ENCODE measurements around the gene NCK2. TPM values are rescaled to one million over a fixed set of nuclear protein-coding genes. Genes with fewer than 3 reads are reported as not detected.

Gene NCK2
- total and polyA plus RNA-seq, 9 of the 15 experiments (the other 6 are each of a cell fraction or from before 2014, with no cell fraction given) = 0.90 to 27.9 (median 15.9) TPM

DNA sequence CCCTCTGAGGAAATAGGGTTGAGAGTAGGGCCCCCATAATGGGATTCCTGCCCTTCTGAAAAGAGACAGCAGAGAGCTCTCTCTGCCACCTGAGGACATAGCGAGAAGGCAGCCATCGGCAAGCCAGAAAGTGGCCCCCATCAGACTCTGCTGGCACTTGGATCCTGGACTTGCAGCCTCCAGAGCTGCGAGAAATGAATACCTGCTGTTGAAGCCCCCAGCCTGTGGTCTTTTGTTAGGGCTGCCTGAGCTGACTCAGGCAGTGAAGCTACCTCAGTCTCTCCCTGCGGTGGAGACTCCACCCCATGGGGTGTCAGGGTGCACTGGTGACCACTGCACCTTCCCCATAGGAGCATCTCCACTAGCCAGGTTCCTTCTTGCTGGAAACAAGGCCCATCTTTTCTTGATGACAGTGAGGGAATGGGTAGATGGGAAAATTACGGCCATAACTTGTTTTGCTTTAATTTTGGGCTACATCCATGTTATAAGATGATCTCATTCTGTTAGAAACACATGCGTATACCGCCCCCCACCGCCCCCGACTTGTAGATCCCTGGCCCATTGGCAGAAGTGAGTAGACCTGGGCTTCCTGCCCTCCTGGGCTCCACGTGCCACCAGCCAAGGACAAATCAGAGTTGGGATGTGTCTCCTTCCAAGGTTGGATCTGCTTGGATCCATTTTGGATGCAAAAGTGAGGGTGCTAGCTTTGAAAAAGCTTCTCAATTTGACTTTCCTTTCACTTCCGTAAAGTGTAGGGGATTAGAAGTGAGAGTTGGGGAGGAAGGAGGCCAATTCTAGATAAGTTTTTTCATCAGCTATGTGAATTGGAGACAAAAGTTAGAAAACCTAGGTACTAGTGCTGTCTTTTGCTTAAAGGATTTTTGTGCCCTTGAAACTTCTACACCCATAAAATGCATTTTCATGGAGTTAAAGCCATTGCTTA, 42.9 kb downstream of the NCK2 start (continued):
- TF ChIP-seq, protein P1, sequence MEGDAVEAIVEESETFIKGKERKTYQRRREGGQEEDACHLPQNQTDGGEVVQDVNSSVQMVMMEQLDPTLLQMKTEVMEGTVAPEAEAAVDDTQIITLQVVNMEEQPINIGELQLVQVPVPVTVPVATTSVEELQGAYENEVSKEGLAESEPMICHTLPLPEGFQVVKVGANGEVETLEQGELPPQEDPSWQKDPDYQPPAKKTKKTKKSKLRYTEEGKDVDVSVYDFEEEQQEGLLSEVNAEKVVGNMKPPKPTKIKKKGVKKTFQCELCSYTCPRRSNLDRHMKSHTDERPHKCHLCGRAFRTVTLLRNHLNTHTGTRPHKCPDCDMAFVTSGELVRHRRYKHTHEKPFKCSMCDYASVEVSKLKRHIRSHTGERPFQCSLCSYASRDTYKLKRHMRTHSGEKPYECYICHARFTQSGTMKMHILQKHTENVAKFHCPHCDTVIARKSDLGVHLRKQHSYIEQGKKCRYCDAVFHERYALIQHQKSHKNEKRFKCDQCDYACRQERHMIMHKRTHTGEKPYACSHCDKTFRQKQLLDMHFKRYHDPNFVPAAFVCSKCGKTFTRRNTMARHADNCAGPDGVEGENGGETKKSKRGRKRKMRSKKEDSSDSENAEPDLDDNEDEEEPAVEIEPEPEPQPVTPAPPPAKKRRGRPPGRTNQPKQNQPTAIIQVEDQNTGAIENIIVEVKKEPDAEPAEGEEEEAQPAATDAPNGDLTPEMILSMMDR (IDR thresholded peaks at IDR 0.05 in 2 of 3, conservative IDR thresholded peaks at IDR 0.05 in 1 of 3; ENCODE audit: insufficient read depth in 2 of 3, low read depth in 1 of 3, low read length in 3 of 3) = peak; percentile 65 to 73 (median 67)
- TF ChIP-seq JUND (IDR thresholded peaks at IDR 0.05; ENCODE audit: borderline replicate concordance, low read depth, low read length) (peak; percentile 92), JUND (tag; IDR thresholded peaks at IDR 0.05; ENCODE audit: borderline replicate concordance, low read depth, low read length) (peak; percentile 95)
- TF ChIP-seq, protein P2, sequence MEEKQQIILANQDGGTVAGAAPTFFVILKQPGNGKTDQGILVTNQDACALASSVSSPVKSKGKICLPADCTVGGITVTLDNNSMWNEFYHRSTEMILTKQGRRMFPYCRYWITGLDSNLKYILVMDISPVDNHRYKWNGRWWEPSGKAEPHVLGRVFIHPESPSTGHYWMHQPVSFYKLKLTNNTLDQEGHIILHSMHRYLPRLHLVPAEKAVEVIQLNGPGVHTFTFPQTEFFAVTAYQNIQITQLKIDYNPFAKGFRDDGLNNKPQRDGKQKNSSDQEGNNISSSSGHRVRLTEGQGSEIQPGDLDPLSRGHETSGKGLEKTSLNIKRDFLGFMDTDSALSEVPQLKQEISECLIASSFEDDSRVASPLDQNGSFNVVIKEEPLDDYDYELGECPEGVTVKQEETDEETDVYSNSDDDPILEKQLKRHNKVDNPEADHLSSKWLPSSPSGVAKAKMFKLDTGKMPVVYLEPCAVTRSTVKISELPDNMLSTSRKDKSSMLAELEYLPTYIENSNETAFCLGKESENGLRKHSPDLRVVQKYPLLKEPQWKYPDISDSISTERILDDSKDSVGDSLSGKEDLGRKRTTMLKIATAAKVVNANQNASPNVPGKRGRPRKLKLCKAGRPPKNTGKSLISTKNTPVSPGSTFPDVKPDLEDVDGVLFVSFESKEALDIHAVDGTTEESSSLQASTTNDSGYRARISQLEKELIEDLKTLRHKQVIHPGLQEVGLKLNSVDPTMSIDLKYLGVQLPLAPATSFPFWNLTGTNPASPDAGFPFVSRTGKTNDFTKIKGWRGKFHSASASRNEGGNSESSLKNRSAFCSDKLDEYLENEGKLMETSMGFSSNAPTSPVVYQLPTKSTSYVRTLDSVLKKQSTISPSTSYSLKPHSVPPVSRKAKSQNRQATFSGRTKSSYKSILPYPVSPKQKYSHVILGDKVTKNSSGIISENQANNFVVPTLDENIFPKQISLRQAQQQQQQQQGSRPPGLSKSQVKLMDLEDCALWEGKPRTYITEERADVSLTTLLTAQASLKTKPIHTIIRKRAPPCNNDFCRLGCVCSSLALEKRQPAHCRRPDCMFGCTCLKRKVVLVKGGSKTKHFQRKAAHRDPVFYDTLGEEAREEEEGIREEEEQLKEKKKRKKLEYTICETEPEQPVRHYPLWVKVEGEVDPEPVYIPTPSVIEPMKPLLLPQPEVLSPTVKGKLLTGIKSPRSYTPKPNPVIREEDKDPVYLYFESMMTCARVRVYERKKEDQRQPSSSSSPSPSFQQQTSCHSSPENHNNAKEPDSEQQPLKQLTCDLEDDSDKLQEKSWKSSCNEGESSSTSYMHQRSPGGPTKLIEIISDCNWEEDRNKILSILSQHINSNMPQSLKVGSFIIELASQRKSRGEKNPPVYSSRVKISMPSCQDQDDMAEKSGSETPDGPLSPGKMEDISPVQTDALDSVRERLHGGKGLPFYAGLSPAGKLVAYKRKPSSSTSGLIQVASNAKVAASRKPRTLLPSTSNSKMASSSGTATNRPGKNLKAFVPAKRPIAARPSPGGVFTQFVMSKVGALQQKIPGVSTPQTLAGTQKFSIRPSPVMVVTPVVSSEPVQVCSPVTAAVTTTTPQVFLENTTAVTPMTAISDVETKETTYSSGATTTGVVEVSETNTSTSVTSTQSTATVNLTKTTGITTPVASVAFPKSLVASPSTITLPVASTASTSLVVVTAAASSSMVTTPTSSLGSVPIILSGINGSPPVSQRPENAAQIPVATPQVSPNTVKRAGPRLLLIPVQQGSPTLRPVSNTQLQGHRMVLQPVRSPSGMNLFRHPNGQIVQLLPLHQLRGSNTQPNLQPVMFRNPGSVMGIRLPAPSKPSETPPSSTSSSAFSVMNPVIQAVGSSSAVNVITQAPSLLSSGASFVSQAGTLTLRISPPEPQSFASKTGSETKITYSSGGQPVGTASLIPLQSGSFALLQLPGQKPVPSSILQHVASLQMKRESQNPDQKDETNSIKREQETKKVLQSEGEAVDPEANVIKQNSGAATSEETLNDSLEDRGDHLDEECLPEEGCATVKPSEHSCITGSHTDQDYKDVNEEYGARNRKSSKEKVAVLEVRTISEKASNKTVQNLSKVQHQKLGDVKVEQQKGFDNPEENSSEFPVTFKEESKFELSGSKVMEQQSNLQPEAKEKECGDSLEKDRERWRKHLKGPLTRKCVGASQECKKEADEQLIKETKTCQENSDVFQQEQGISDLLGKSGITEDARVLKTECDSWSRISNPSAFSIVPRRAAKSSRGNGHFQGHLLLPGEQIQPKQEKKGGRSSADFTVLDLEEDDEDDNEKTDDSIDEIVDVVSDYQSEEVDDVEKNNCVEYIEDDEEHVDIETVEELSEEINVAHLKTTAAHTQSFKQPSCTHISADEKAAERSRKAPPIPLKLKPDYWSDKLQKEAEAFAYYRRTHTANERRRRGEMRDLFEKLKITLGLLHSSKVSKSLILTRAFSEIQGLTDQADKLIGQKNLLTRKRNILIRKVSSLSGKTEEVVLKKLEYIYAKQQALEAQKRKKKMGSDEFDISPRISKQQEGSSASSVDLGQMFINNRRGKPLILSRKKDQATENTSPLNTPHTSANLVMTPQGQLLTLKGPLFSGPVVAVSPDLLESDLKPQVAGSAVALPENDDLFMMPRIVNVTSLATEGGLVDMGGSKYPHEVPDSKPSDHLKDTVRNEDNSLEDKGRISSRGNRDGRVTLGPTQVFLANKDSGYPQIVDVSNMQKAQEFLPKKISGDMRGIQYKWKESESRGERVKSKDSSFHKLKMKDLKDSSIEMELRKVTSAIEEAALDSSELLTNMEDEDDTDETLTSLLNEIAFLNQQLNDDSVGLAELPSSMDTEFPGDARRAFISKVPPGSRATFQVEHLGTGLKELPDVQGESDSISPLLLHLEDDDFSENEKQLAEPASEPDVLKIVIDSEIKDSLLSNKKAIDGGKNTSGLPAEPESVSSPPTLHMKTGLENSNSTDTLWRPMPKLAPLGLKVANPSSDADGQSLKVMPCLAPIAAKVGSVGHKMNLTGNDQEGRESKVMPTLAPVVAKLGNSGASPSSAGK (IDR thresholded peaks at IDR 0.05) = 0 out of 2 replicates have a peak, but pooled peaks have one; percentile 32

Data from K562 (cell line).